Uterus (tissue), 2 donors: ENCODE measurements around the gene ESRP2.

Experiments
- POLR2A ChIP-seq, 2 donors: fragments of 450-650 bp; IDR thresholded peaks; one replicate each; pipeline ENCODE4 v1.6.1; 2016; ENCODE audit warnings: antibody characterized with exemption in 2 of 2, mild to moderate bottlenecking in 1 of 2, moderate library complexity in 1 of 2
- TF ChIP-seq, protein P1 (sequence below), 4 experiments: fragments of 200-600 bp in 2 of 4; fragments of 450-650 bp in 2 of 4; sonication (generic) in 2 of 4; IDR thresholded peaks; one replicate each; pipeline ENCODE4 v1.5.1; 2016 to 2019; ENCODE audit warnings: antibody characterized with exemption in 4 of 4, mild to moderate bottlenecking in 2 of 4, moderate library complexity in 1 of 4

DNA sequence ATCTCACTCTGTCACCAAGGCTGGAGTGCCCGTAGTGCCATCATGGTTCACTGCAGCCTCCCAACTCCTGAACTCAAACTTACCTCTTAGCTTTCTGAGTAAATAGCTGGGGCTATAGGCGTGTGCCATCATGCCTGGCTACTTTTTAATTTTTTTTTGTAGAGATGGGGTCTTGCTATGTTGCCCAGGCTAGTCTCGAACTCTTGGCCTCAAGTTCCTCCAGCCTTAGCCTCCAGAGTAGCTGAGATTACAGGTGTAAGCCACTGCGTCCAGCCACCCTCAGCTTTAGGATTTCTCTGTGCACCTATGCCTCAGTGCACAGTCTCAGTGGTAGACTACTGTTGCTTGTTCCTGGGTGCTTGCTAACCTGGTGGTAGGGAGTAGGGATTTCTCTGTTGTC, 33.9 kb upstream of the ESRP2 start:
- TF ChIP-seq, protein P1, sequence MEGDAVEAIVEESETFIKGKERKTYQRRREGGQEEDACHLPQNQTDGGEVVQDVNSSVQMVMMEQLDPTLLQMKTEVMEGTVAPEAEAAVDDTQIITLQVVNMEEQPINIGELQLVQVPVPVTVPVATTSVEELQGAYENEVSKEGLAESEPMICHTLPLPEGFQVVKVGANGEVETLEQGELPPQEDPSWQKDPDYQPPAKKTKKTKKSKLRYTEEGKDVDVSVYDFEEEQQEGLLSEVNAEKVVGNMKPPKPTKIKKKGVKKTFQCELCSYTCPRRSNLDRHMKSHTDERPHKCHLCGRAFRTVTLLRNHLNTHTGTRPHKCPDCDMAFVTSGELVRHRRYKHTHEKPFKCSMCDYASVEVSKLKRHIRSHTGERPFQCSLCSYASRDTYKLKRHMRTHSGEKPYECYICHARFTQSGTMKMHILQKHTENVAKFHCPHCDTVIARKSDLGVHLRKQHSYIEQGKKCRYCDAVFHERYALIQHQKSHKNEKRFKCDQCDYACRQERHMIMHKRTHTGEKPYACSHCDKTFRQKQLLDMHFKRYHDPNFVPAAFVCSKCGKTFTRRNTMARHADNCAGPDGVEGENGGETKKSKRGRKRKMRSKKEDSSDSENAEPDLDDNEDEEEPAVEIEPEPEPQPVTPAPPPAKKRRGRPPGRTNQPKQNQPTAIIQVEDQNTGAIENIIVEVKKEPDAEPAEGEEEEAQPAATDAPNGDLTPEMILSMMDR (IDR thresholded peaks at IDR 0.05) = no peak
- no peak for TF ChIP-seq POLR2A (IDR thresholded peaks at IDR 0.05)
